Measurements from ENCODE around the gene WAPL. TPM values are rescaled to one million over a fixed set of nuclear protein-coding genes. Genes with fewer than 3 reads are reported as not detected.

Gene WAPL
- polyA plus RNA-seq, 1 of the 3 experiments (the other 2 are of a cell fraction) = 8.7 TPM

DNA sequence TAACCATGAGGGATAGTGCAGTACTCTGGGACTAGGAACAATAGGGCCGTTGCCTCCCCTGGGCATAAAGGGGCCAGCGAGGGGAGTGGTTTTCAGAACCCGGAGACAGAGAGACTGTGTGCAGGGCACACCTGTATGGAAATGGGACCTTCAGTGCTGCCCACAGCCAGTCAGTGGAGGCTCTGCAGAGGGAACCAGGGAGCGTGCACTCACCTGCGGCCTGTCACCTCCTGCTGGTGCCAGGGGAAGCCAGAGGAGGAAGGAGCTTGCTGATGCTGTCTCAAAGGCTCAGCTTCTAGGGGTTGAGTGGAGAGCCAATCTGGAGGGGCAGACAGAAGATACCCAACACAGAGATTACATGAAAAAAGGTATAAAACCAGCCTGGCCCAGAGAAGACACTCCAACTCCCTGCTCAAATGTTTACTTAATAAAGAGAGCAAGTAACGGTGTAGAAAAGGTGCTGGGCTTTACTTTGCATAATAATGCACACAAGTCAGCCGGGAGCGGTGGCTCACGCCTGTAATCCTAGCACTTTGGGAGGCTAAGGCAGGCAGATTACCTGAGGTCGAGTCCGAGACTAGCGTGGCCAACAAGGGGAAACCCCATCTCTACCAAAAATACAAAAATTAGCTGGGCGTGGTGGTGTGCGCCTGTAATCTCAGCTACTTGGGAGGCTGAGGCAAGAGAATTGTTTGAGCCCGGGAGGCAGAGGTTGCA lies 35.5 kb upstream of the WAPL start:
- Histone ChIP-seq H3K9ac (no peak overlapping the region), H3K36me3 (replicated peaks in 1 of 2; ENCODE audit: control insufficient read depth in 1 of 2, insufficient read depth in 2 of 2, low read length in 1 of 2) (no peaks in the 10 kb centered on the region), H3K27ac (ENCODE audit: low read depth in 2 of 2, low read length in 1 of 2) (no peak overlapping the region), H3F3A (replicated peaks; ENCODE audit: insufficient read depth) (no peaks in the 10 kb centered on the region), H2AFZ (ENCODE audit: low read depth) (no peak overlapping the region), H4K20me1 (ENCODE audit: insufficient read depth) (no peaks in the 10 kb centered on the region), H3K79me2 (ENCODE audit: insufficient read depth) (no peaks in the 10 kb centered on the region), H3K4me1 (ENCODE audit: control insufficient read depth in 1 of 2, insufficient read depth in 2 of 2, low read depth in 1 of 2, low read length in 1 of 2) (no peaks in the 10 kb centered on the region), H3K9me3 (no peaks in the 10 kb centered on the region), H3K4me3 (ENCODE audit: low read depth in 2 of 2, low read length in 1 of 2) (no peak overlapping the region), H3K9me2 (no peaks in the 10 kb centered on the region), H3K4me2 (no peak overlapping the region), H3K27me3 (ENCODE audit: insufficient read depth) (no peaks in the 10 kb centered on the region; the same call in 1 of the 2 replicates)
- TF ChIP-seq EP300 (IDR thresholded peaks at IDR 0.05; ENCODE audit: borderline replicate concordance in 1 of 2, low read depth in 1 of 2, low read length in 1 of 2) (no peak), POLR2AphosphoS5 (IDR thresholded peaks at IDR 0.05; ENCODE audit: low read depth, low read length) (no peak), JUND (IDR thresholded peaks at IDR 0.05) (no peak), ELF1 (IDR thresholded peaks at IDR 0.05) (no peak)
- TF ChIP-seq, protein P1, sequence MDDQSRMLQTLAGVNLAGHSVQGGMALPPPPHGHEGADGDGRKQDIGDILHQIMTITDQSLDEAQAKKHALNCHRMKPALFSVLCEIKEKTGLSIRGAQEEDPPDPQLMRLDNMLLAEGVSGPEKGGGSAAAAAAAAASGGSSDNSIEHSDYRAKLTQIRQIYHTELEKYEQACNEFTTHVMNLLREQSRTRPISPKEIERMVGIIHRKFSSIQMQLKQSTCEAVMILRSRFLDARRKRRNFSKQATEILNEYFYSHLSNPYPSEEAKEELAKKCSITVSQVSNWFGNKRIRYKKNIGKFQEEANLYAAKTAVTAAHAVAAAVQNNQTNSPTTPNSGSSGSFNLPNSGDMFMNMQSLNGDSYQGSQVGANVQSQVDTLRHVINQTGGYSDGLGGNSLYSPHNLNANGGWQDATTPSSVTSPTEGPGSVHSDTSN (IDR thresholded peaks at IDR 0.05) = no peak
- TF ChIP-seq, protein P2, sequence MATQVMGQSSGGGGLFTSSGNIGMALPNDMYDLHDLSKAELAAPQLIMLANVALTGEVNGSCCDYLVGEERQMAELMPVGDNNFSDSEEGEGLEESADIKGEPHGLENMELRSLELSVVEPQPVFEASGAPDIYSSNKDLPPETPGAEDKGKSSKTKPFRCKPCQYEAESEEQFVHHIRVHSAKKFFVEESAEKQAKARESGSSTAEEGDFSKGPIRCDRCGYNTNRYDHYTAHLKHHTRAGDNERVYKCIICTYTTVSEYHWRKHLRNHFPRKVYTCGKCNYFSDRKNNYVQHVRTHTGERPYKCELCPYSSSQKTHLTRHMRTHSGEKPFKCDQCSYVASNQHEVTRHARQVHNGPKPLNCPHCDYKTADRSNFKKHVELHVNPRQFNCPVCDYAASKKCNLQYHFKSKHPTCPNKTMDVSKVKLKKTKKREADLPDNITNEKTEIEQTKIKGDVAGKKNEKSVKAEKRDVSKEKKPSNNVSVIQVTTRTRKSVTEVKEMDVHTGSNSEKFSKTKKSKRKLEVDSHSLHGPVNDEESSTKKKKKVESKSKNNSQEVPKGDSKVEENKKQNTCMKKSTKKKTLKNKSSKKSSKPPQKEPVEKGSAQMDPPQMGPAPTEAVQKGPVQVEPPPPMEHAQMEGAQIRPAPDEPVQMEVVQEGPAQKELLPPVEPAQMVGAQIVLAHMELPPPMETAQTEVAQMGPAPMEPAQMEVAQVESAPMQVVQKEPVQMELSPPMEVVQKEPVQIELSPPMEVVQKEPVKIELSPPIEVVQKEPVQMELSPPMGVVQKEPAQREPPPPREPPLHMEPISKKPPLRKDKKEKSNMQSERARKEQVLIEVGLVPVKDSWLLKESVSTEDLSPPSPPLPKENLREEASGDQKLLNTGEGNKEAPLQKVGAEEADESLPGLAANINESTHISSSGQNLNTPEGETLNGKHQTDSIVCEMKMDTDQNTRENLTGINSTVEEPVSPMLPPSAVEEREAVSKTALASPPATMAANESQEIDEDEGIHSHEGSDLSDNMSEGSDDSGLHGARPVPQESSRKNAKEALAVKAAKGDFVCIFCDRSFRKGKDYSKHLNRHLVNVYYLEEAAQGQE (IDR thresholded peaks at IDR 0.05; ENCODE audit: low read depth, low read length) = no peak
- TF ChIP-seq, protein P3, sequence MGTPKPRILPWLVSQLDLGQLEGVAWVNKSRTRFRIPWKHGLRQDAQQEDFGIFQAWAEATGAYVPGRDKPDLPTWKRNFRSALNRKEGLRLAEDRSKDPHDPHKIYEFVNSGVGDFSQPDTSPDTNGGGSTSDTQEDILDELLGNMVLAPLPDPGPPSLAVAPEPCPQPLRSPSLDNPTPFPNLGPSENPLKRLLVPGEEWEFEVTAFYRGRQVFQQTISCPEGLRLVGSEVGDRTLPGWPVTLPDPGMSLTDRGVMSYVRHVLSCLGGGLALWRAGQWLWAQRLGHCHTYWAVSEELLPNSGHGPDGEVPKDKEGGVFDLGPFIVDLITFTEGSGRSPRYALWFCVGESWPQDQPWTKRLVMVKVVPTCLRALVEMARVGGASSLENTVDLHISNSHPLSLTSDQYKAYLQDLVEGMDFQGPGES (IDR thresholded peaks at IDR 0.05; ENCODE audit: low read depth, low read length) = no peak
- POLR2A ChIA-PET = no interaction called here
- DNase-seq = no peak
- CTCF ChIA-PET = interaction anchor here (1.3 to 1.6 kb wide), 2 partner anchors 28 to 157 kb away, joined by 3 to 4 read pairs; no protein-coding TSS in a partner anchor
- WGBS (ENCODE audit: low lambda C conversion rate) = 65% methylated on average over 15 of the region's 15 CpGs

DNA sequence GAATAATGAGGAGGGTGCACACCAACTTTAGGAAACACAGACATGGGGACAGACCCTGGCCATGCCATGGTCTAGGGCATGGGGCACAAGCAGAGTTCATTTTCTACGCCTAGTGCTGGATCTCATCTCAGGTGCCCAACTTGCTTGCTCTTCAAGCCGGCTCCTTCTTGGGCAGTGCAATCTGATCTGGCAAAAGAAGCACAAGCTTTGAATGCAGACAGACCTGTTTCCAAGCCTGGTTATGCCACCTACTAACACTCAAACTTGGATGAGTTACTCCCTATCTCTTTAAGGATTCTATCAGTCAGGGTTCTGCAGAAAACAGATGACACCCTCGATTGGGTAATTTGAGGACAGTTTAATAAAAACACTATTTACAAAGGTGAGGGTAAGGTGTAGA lies 34.9 kb upstream of the WAPL start:
- no peak overlapping the region for H3K9ac ChIP-seq
- no peak overlapping the region for H2AFZ ChIP-seq (ENCODE audit: low read depth)
- H4K20me1 ChIP-seq (ENCODE audit: insufficient read depth) = no peaks in the 10 kb centered on the region
- no peak overlapping the region for H3K27ac ChIP-seq (ENCODE audit: low read depth in 2 of 2, low read length in 1 of 2)
- H3K36me3 ChIP-seq (replicated peaks in 1 of 2; ENCODE audit: control insufficient read depth in 1 of 2, insufficient read depth in 2 of 2, low read length in 1 of 2) = no peaks in the 10 kb centered on the region
- no peaks in the 10 kb centered on the region; the same call in 1 of the 2 replicates for H3K27me3 ChIP-seq (ENCODE audit: insufficient read depth)
- no peaks in the 10 kb centered on the region for H3K9me3 ChIP-seq
- ChIA-PET CTCF (no interaction called here), POLR2A (no interaction called here)
- WGBS (ENCODE audit: low lambda C conversion rate) = 39% methylated on average over 3 of the region's 3 CpGs
- H3K4me3 ChIP-seq (ENCODE audit: low read depth in 2 of 2, low read length in 1 of 2) = no peak overlapping the region
- no peak overlapping the region for H3K4me2 ChIP-seq
- no peaks in the 10 kb centered on the region for H3K9me2 ChIP-seq
- H3K79me2 ChIP-seq (ENCODE audit: insufficient read depth) = no peaks in the 10 kb centered on the region
- no peaks in the 10 kb centered on the region for H3K4me1 ChIP-seq (ENCODE audit: control insufficient read depth in 1 of 2, insufficient read depth in 2 of 2, low read depth in 1 of 2, low read length in 1 of 2)
- DNase-seq = no peak
- no peaks in the 10 kb centered on the region for H3F3A ChIP-seq (replicated peaks; ENCODE audit: insufficient read depth)
- TF ChIP-seq, protein P4, sequence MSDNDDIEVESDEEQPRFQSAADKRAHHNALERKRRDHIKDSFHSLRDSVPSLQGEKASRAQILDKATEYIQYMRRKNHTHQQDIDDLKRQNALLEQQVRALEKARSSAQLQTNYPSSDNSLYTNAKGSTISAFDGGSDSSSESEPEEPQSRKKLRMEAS (IDR thresholded peaks at IDR 0.05; ENCODE audit: low read depth) = no peak
- no peak for TF ChIP-seq RCOR1 (IDR thresholded peaks at IDR 0.05; ENCODE audit: low read length)
- TF ChIP-seq, protein P5, sequence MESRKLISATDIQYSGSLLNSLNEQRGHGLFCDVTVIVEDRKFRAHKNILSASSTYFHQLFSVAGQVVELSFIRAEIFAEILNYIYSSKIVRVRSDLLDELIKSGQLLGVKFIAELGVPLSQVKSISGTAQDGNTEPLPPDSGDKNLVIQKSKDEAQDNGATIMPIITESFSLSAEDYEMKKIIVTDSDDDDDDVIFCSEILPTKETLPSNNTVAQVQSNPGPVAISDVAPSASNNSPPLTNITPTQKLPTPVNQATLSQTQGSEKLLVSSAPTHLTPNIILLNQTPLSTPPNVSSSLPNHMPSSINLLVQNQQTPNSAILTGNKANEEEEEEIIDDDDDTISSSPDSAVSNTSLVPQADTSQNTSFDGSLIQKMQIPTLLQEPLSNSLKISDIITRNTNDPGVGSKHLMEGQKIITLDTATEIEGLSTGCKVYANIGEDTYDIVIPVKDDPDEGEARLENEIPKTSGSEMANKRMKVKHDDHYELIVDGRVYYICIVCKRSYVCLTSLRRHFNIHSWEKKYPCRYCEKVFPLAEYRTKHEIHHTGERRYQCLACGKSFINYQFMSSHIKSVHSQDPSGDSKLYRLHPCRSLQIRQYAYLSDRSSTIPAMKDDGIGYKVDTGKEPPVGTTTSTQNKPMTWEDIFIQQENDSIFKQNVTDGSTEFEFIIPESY (IDR thresholded peaks at IDR 0.05; ENCODE audit: borderline replicate concordance, low read depth) = no peak
- TF ChIP-seq, protein P3 (IDR thresholded peaks at IDR 0.05; ENCODE audit: low read depth, low read length) = no peak
- TF ChIP-seq NRF1 (IDR thresholded peaks at IDR 0.05; ENCODE audit: low read depth, low read length) = no peak
- no peak for TF ChIP-seq NFIC (IDR thresholded peaks at IDR 0.05; ENCODE audit: borderline replicate concordance)
- no peak for TF ChIP-seq MEF2A (IDR thresholded peaks at IDR 0.05; ENCODE audit: borderline replicate concordance, low read depth)
- TF ChIP-seq, protein P6, sequence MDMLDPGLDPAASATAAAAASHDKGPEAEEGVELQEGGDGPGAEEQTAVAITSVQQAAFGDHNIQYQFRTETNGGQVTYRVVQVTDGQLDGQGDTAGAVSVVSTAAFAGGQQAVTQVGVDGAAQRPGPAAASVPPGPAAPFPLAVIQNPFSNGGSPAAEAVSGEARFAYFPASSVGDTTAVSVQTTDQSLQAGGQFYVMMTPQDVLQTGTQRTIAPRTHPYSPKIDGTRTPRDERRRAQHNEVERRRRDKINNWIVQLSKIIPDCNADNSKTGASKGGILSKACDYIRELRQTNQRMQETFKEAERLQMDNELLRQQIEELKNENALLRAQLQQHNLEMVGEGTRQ (IDR thresholded peaks at IDR 0.05; ENCODE audit: borderline replicate concordance, low read depth, low read length) = no peak
- TF ChIP-seq ELF1 (IDR thresholded peaks at IDR 0.05) = no peak
